HG03196 (cell line): ENCODE measurements around the gene RAN.
"Not testable (repeated sequence)": the region's sequence is repeated elsewhere in the genome, so short reads cannot be mapped to it uniquely, and the experiment has no call there.

Experiments
- ATAC-seq: cut with Tn5 transposase; IDR thresholded peaks from one replicate; pipeline ENCODE4 v1.9.1; 2021; ENCODE audit not compliant: unreplicated experiment

The RAN gene

GRCh38 chr12:130848785-130849305, 23.0 kb upstream of the RAN start:
- ATAC-seq = not testable (repeated sequence)

GRCh38 chr12:130849561-130850417, 22.1 kb upstream of the RAN start:
- no peak for ATAC-seq

GRCh38 chr12:130850418-130851021, 21.3 kb upstream of the RAN start:
- ATAC-seq = no peak

GRCh38 chr12:130856088-130856487, 15.8 kb upstream of the RAN start:
- ATAC-seq = no peak

GRCh38 chr12:130858084-130858483, 13.8 kb upstream of the RAN start:
- ATAC-seq = no peak

GRCh38 chr12:130859161-130859560, 12.7 kb upstream of the RAN start:
- no peak for ATAC-seq

GRCh38 chr12:130860311-130860710, 11.6 kb upstream of the RAN start:
- ATAC-seq = no peak

GRCh38 chr12:130862161-130862560, 9.7 kb upstream of the RAN start:
- no peak for ATAC-seq

- ATAC-seq = not testable (repeated sequence)
Measured at GRCh38 chr12:130862771-130863170, 9.1 kb upstream of the RAN start.

GRCh38 chr12:130863298-130863697, 8.6 kb upstream of the RAN start:
- ATAC-seq = no peak

GRCh38 chr12:130868412-130868811, 3.5 kb upstream of the RAN start:
- no peak for ATAC-seq

- peak; percentile 39 for ATAC-seq
Measured at GRCh38 chr12:130870442-130871285, 1.2 kb upstream of the RAN start.

- ATAC-seq = peak; percentile 31
Measured at GRCh38 chr12:130872179-130873096, 572 bp downstream of the RAN start.

GRCh38 chr12:130873106-130873795, 1.4 kb downstream of the RAN start:
- no peak for ATAC-seq

- no peak for ATAC-seq
Measured at GRCh38 chr12:130873825-130874224, 2.0 kb downstream of the RAN start.

GRCh38 chr12:130874696-130875095, 2.8 kb downstream of the RAN start:
- no peak for ATAC-seq

GRCh38 chr12:130875193-130875592, 3.3 kb downstream of the RAN start:
- ATAC-seq = no peak

- ATAC-seq = not testable (repeated sequence)
Measured at GRCh38 chr12:130875708-130876107, 3.8 kb downstream of the RAN start.

GRCh38 chr12:130876297-130876696, 4.4 kb downstream of the RAN start:
- ATAC-seq = no peak

- ATAC-seq = no peak
Measured at GRCh38 chr12:130876758-130877157, 4.9 kb downstream of the RAN start.
